Liver (tissue), 2 donors: ENCODE data around the gene INTS1.

Experiments
- YY1 ChIP-seq: IDR thresholded peaks from 2 replicates; pipeline ENCODE4 v1.6.1; 2016; ENCODE audit warnings: antibody characterized with exemption, mild to moderate bottlenecking
- TF ChIP-seq, protein P1 (sequence below): fragments of 150-350 bp; IDR thresholded peaks from 2 replicates; pipeline ENCODE4 v1.5.1; 2017; ENCODE audit warnings: improper control_type of control experiment, low read depth, low read length; ENCODE audit not compliant: missing input control
- donor health status: healthy.

DNA sequence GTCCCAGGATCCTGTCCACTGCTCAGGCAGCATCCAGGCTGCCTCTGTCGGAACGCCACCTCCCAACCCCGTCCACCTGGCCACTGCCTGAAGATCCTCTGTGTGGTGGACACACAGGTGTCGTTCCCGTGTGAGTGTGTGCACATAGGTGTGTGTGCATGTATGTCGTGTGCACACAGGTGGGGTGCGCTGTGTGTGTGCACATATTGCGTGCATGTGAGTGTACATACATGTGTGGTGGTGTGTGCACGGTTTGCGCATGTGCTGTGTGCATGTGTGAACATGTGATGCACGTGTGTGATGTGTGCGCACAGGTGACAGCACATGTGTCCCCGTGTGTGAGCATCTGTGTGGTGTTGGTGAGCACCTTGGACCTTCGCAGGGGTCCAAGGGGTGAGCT, 44.8 kb upstream of the INTS1 start:
- TF ChIP-seq, protein P1, sequence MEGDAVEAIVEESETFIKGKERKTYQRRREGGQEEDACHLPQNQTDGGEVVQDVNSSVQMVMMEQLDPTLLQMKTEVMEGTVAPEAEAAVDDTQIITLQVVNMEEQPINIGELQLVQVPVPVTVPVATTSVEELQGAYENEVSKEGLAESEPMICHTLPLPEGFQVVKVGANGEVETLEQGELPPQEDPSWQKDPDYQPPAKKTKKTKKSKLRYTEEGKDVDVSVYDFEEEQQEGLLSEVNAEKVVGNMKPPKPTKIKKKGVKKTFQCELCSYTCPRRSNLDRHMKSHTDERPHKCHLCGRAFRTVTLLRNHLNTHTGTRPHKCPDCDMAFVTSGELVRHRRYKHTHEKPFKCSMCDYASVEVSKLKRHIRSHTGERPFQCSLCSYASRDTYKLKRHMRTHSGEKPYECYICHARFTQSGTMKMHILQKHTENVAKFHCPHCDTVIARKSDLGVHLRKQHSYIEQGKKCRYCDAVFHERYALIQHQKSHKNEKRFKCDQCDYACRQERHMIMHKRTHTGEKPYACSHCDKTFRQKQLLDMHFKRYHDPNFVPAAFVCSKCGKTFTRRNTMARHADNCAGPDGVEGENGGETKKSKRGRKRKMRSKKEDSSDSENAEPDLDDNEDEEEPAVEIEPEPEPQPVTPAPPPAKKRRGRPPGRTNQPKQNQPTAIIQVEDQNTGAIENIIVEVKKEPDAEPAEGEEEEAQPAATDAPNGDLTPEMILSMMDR = no peak
- TF ChIP-seq YY1 = no peak
